Transverse colon (tissue), 4 donors: ENCODE results near the gene JPT1. TPM values are rescaled to one million over a fixed set of nuclear protein-coding genes. Genes with fewer than 3 reads are reported as not detected.
"Not testable (repeated sequence)": the region's sequence is repeated elsewhere in the genome, so short reads cannot be mapped to it uniquely, and the experiment has no call there.

Experiments used
- DNase-seq: peaks from one replicate; pipeline ENCODE4 v3.0.0-alpha.2; 2019
- H3K27ac ChIP-seq, 4 donors: fragments of 200-600 bp; sonication (generic); 2 replicates each; pipeline ENCODE4 v1.5.1; 2016 to 2018; ENCODE audit warnings: inconsistent platforms in 4 of 4
- H3K27me3 ChIP-seq: fragments of 200-600 bp; sonication (generic); 2 replicates; pipeline ENCODE4 v1.5.1; 2017; ENCODE audit warnings: inconsistent platforms
- H3K36me3 ChIP-seq, 4 donors: fragments of 200-600 bp; sonication (generic); 2 replicates each; pipeline ENCODE4 v1.5.1; 2017 to 2019; ENCODE audit warnings: inconsistent platforms in 4 of 4
- H3K4me1 ChIP-seq, 4 donors: fragments of 200-600 bp; sonication (generic); 2 replicates each; pipeline ENCODE4 v1.5.1; 2017 to 2020; ENCODE audit warnings: inconsistent platforms in 4 of 4
- H3K4me3 ChIP-seq, 4 donors: fragments of 200-600 bp; sonication (generic); 1 replicate in 1 of 4; 2 replicates in 3 of 4; pipeline versions ENCODE4 v1.5.1 to v1.6.1; 2017 to 2019; ENCODE audit warnings: inconsistent platforms in 4 of 4
- H3K9me3 ChIP-seq, 2 donors: fragments of 200-600 bp; sonication (generic); 2 replicates each; pipeline ENCODE4 v1.5.1; 2017 to 2019; ENCODE audit warnings: inconsistent platforms in 2 of 2
- EP300 ChIP-seq: sonication (generic); formaldehyde crosslinking; IDR thresholded peaks from one replicate; pipeline ENCODE4 v1.6.1; 2017; ENCODE audit warnings: antibody characterized with exemption, low read depth
- POLR2A ChIP-seq: fragments of 450-650 bp; IDR thresholded peaks from one replicate; pipeline ENCODE4 v1.6.1; 2016; ENCODE audit warnings: antibody characterized with exemption, mild to moderate bottlenecking, moderate library complexity
- POLR2AphosphoS5 ChIP-seq, 3 donors: sonication (generic); formaldehyde crosslinking; IDR thresholded peaks; one replicate each; pipeline ENCODE4 v1.6.1; 2016; ENCODE audit warnings: antibody characterized with exemption in 3 of 3
- WGBS, 2 donors: methylation state at CpG; one replicate each; pipeline ENCODE4 v1.1.5; 2018; ENCODE audit warnings: low coverage in 1 of 2; 5-methylcytosine and 5-hydroxymethylcytosine counted together
- in situ Hi-C, 4 donors: fragments of 200-750 bp; cut with MboI; loops; one replicate each; pipeline versions ENCODE4 v1.15.0 to v1.15.1; 2017; ENCODE audit warnings: low sequenced_read_pairs in 3 of 4, low pct_ligation_motif_present in 1 of 4, low pct_unique_long_range_greater_than_20kb in 1 of 4
- intact Hi-C: fragments of 100-400 bp; cut with DNase I; formaldehyde crosslinking; loops from one replicate; pipeline ENCODE4 v1.15.1; 2023; ENCODE audit warnings: low total_unique reads
- total RNA-seq, 4 donors: library from RNA; depleted of rRNA; stranded (reverse); fragments of >200 nt; gene quantifications; one replicate each; pipeline ENCODE4 v1.1.0, GENCODE V29; 2016
- TF ChIP-seq, protein P1 (sequence below), 5 experiments: fragments of 200-600 bp in 3 of 5; fragments of 450-650 bp in 2 of 5; sonication (generic) in 3 of 5; IDR thresholded peaks; 1 replicate in 2 of 5; 2 replicates in 3 of 5; pipeline ENCODE4 v1.5.1; 2016 to 2017; ENCODE audit warnings: antibody characterized with exemption in 5 of 5, inconsistent platforms in 3 of 5, mild to moderate bottlenecking in 2 of 5, moderate library complexity in 1 of 5

JPT1 gene
- total RNA-seq, 4 donors from 2014 or later = 61.7 to 293 (median 219) TPM

DNA sequence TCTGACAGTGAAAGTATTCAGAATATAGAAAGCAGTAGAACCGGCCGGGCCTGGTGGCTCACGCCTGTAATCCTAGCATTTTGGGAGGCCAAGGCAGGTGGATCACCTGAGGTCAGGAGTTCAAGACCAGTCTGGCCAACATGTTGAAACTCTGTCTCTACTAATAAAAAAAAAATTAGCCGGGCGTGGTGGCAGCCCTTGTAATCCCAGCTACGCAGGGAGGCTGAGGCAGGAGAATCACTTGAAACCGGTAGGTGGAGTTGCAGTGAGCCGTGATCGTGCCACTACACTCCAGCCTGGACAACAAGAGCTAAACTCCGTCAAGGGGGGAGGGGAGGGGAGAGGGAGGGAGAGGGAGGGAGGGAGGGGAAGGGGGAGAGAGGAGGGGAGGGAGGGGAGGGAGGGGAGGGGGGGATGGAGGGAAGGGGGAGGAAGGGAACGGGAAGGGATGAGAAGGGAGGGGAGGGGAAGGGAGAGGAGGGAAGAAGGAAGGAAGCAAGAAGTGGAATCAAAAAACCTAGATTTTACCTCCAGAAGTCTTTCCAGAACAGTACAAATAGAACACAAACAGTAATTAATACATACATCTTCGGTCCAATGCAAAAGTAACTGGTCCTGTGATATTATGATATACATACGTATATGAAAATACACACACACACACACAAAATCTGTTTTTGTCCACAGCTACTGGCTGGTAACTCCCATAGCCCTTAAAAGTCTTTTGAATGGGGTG, 11.9 kb downstream of the JPT1 start:
- no peaks in the 10 kb centered on the region for H3K27me3 ChIP-seq
- intact Hi-C loops (no loop called here), in situ Hi-C loops (no loop called here)
- no peaks in the 10 kb centered on the region for H3K9me3 ChIP-seq
- WGBS, 2 donors = 86 to 88% methylated on average over 4 to 13 of the region's 13 CpGs
- H3K4me1 ChIP-seq = peaks cover 0 to 1% (median under 1%) of the 10 kb centered on the region in 4 donors
- H3K36me3 ChIP-seq = peaks cover 0 to 45% (median 9%) of the 10 kb centered on the region in 4 donors
- DNase-seq = no peak
- no peak overlapping the region for H3K4me3 ChIP-seq
- TF ChIP-seq EP300 = no peak
- H3K27ac ChIP-seq = no peak overlapping the region

DNA sequence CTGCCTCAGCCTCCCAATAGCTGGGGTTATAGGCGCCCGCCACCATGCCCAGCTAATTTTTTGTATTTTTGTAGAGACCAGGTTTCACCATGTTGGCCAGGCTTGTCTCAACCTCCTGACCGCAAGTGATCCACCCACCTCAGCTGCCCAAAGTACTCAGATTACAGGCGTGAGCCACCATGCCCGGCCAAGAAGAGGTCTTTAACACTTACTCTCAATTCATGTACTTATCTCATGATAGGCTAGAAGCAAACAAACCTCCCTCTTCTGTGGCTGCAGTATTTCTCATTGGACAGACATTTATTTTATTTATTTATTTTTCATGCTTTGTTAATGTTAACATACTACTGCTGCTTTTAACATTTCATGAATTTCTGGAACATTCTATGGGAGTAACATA, 15.8 kb downstream of the JPT1 start:
- in situ Hi-C loops = no loop called here
- H3K4me1 ChIP-seq = no peaks in the 10 kb centered on the region

DNA sequence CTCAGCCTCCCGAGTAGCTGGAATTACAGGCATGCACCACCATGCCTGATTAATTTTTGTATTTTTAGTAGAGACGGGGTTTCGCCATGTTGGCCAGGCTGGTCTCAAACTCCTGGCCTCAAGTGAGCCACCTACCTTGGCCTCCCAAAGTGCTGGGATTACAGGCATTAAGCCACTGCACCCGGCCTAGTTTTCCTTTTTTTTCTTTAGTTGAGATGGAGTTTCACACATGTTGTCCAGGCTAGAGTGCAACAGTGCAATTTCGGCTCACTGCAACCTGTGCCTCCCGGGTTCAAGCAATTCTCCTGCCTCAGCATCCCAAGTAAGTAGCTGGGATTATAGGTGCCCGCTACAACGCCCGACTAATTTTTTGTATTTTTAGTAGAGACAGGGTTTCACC, 16.6 kb downstream of the JPT1 start:
- peaks cover 0 to 24% (median 0%) of the 10 kb centered on the region in 4 donors for H3K36me3 ChIP-seq
- H3K9me3 ChIP-seq, in situ Hi-C loops, H3K27ac ChIP-seq, H3K27me3 ChIP-seq, intact Hi-C loops, H3K4me1 ChIP-seq, H3K4me3 ChIP-seq, DNase-seq: not testable (repeated sequence)
- 95 to 98% methylated on average over 6 to 9 of the region's 9 CpGs for WGBS, 2 donors

More for the DNA sequence above, 15.8 kb downstream of the JPT1 start:
- Histone ChIP-seq H3K36me3 (peaks cover 0 to 24% (median under 1%) of the 10 kb centered on the region in 4 donors), H3K27ac (no peak overlapping the region), H3K9me3 (no peaks in the 10 kb centered on the region), H3K27me3 (no peaks in the 10 kb centered on the region), H3K4me3 (no peak overlapping the region)
- no peak for DNase-seq
- no peak for TF ChIP-seq EP300
- TF ChIP-seq POLR2AphosphoS5 (IDR thresholded peaks at IDR 0.05) = no peak
- TF ChIP-seq, protein P1, sequence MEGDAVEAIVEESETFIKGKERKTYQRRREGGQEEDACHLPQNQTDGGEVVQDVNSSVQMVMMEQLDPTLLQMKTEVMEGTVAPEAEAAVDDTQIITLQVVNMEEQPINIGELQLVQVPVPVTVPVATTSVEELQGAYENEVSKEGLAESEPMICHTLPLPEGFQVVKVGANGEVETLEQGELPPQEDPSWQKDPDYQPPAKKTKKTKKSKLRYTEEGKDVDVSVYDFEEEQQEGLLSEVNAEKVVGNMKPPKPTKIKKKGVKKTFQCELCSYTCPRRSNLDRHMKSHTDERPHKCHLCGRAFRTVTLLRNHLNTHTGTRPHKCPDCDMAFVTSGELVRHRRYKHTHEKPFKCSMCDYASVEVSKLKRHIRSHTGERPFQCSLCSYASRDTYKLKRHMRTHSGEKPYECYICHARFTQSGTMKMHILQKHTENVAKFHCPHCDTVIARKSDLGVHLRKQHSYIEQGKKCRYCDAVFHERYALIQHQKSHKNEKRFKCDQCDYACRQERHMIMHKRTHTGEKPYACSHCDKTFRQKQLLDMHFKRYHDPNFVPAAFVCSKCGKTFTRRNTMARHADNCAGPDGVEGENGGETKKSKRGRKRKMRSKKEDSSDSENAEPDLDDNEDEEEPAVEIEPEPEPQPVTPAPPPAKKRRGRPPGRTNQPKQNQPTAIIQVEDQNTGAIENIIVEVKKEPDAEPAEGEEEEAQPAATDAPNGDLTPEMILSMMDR (IDR thresholded peaks at IDR 0.05) = no peak
- no peak for TF ChIP-seq POLR2A
- intact Hi-C loops = no loop called here
- WGBS, 2 donors = 97% methylated on average over 5 of the region's 5 CpGs; no CpG with 5 or more reads in 1 of the 2 donors

DNA sequence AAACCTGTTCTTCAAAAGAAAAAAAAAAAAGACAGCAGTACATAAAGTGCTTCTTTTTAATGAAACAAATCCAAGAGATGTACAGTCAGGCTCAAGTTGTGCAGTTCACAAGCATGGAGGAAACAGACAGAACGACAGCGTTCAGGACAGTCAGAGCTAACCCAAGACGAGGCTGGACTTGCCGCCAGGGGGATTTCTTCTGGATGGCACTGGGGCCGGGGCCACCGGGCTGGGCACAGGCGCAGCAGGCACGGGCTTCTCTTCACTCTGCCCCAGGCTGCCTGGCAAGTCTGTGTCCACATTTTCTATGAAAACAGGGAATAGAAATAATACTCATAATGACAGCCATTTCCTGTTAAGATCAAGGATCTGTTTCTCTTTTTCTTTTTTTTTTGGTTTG, 18.4 kb downstream of the JPT1 start:
- H3K4me1 ChIP-seq = peaks cover 0 to 6% (median 0%) of the 10 kb centered on the region in 4 donors
- no peak overlapping the region for H3K27ac ChIP-seq
- peaks cover 0 to 15% (median 0%) of the 10 kb centered on the region in 4 donors for H3K36me3 ChIP-seq
- in situ Hi-C loops = no loop called here
- H3K27me3 ChIP-seq = no peaks in the 10 kb centered on the region
- intact Hi-C loops = no loop called here
- H3K9me3 ChIP-seq = no peaks in the 10 kb centered on the region
- no peak for DNase-seq
- H3K4me3 ChIP-seq = no peak overlapping the region
- TF ChIP-seq POLR2A = no peak
- no peak for TF ChIP-seq EP300
- TF ChIP-seq POLR2AphosphoS5 (IDR thresholded peaks at IDR 0.05) = no peak
- TF ChIP-seq, protein P1 (IDR thresholded peaks at IDR 0.05) = no peak
- WGBS, 2 donors = 91 to 93% methylated on average over 6 to 8 of the region's 8 CpGs

DNA sequence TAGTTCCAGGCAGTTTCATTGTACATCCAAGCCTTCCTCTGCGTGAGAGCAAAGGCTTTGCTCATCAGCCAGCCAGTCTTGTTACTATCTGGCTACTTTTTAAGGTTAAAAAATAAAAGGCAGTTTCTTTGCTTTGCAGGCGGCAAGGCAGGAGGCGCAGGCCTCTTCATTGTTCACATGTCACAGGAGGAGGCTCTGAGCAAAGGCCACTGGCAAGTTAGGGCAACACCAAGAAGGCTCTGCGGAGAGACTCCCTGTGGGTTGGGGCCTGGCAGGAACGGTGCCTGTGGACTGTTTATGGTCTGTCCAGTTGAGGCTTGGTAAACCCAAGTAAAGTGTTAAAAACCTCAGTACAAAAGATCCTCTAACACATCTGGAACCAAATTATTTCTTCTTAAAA, 18.9 kb downstream of the JPT1 start:
- in situ Hi-C loops = no loop called here
- Histone ChIP-seq H3K9me3 (no peaks in the 10 kb centered on the region), H3K27ac (no peak overlapping the region), H3K4me1 (peaks cover 0 to 11% (median 4%) of the 10 kb centered on the region in 4 donors), H3K27me3 (no peaks in the 10 kb centered on the region), H3K36me3 (peaks cover 0 to 11% (median 0%) of the 10 kb centered on the region in 4 donors), H3K4me3 (no peak overlapping the region)
- 56 to 90% methylated on average over 2 to 5 of the region's 5 CpGs for WGBS, 2 donors
- TF ChIP-seq EP300 (no peak), POLR2AphosphoS5 (IDR thresholded peaks at IDR 0.05) (no peak), POLR2A (no peak)
- TF ChIP-seq, protein P1 (IDR thresholded peaks at IDR 0.05) = no peak
- no peak for DNase-seq
- intact Hi-C loops = no loop called here

DNA sequence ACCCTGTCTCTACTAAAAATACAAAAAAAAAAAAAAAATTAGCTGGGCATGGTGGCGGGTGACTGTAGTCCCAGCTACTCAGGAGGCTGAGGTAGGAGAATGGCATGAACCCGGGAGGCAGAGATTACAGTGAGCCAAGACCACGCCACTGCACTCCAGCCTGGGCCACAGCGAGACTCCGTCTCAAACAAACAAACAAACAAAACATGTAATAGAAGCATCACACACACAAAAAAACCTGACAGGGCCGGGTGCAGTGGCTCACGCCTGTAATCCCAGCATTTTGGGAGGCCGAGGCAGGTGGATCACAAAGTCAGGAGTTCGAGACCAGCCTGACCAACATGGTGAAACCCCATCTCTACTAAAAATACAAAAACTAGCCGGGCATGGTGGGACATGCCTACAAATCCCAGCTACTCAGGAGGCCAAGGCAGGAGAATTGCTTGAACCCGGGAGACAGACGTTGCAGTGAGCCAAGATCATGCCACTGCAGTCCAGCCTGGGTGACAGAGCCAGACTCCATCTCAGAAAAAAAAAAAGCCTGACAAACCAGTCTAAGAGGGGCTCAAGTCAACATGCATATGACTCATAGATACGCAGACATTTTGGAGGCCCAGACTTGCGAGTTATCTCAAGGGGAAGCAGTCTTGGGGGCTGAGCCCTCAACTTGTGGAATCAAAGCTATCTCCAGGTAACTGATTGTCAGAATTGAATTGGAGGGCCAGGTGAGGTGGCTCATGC, 20.5 kb downstream of the JPT1 start:
- H3K36me3 ChIP-seq, H3K27me3 ChIP-seq, H3K4me3 ChIP-seq, in situ Hi-C loops, H3K27ac ChIP-seq, intact Hi-C loops, DNase-seq, H3K9me3 ChIP-seq: not testable (repeated sequence)
- H3K4me1 ChIP-seq = peaks cover 0 to 28% (median 12%) of the 10 kb centered on the region in 4 donors
- WGBS, 2 donors = 87 to 91% methylated on average over 10 to 14 of the region's 14 CpGs
